Skin epidermis (tissue), 12 donors: Measurements from ENCODE around the gene DCDC1.
A peak's percentile ranks its signal among the peaks of the same experiment; 100 is the strongest.

Experiments used
- H3K27ac ChIP-seq, 21 experiments: fragments of 200-600 bp; sonication (generic) in 11 of 21; one replicate each; pipeline ENCODE4 v1.5.0; 2020; ENCODE audit warnings: mild to moderate bottlenecking in 3 of 21, inconsistent platforms in 2 of 21, moderate library complexity in 2 of 21
- H3K4me3 ChIP-seq, 7 experiments: fragments of 200-600 bp; sonication (generic) in 2 of 7; one replicate each; pipeline ENCODE4 v1.5.0; 2020; ENCODE audit warnings: inconsistent platforms in 2 of 7, mild to moderate bottlenecking in 2 of 7, moderate library complexity in 1 of 7

Gene DCDC1

DNA sequence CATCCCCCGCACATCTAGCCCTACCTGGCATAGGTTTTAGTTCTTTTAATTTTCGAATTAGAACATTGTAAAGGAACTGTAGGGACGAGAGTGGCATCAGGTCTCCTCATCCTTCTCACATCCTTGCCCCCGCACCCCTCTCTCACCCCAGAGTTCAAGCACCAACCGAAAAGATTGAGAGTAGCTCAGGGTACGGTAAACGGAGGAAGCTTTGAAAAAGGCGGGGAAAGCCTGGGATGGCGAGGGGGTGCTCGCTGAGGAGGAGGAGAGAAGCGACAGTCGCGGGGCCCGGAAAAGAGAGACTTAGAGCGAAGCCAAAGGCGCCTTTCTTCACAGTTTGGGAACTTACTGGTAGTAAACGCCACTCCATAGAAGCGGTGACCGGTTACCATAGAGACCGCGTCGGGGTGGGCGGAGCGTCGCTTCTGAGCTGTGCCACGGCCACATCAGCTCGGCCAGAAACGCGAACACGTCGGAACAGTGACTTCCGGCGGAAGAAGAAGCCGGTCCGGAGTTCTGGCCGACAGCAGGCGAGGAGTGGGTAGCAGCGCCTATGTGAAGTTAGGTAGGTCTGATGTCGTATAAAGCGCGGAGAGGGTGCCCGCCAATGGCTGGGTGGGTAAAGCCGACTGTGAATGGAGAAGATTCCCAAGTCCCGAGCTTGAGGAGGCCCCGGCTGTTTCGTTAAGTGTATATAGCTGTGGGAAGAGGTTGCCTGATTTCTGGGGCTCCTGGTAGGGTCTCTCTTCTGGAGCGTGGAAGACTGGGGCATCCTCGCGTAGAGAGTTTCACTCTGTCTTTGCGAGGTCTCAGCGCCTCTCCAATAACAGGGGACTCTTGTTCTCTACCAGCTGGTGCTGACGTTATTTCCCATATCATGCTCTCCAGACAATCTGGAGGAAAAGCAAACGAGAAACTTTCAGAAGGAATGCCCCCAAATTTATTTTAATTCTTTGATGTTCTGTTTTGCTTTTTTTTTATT lies at the start of gene DCDC1, which contains the start of gene DNAJC24:
DCDC1 (minus strand) TSS at position 392 of the 982 bp plus-strand sequence. CDS start 41,459 bp downstream, outside the sequence.
DNAJC24 (plus strand) TSS at position 513 of the 982 bp plus-strand sequence. CDS start 889 bp downstream, outside the sequence.
- Histone ChIP-seq H3K27ac (peak within 1 kb of the TSS; percentile 24 to 91 (median 83)), H3K4me3 (peak within 1 kb of the TSS; percentile 53 to 88 (median 66))

GRCh38 chr11:31419138-31419537 lies 49.6 kb upstream of the DCDC1 start:
- Histone ChIP-seq H3K4me3 (no peak overlapping the region), H3K27ac (no peak overlapping the region)

DNA sequence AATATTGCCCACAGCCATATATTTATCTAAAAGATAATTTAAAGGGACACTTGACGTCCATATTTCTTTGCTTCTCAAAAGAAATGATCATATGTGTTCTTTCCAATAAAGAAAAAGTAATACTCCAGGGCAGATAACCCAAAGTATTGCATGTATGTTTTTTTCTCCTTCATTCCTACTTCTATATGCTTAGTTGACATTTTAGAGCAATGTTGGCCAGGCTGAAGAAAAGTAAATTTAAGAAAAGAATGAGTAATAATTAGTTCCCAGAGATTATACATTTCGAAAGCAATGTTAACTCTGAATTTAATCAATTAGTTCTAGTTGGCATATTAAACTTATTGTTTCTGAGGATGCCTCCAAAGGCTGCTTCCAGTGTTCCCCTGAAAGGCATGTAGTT lies 48.3 kb upstream of the DCDC1 start:
- Histone ChIP-seq H3K4me3 (no peak overlapping the region), H3K27ac (no peak overlapping the region)

DNA sequence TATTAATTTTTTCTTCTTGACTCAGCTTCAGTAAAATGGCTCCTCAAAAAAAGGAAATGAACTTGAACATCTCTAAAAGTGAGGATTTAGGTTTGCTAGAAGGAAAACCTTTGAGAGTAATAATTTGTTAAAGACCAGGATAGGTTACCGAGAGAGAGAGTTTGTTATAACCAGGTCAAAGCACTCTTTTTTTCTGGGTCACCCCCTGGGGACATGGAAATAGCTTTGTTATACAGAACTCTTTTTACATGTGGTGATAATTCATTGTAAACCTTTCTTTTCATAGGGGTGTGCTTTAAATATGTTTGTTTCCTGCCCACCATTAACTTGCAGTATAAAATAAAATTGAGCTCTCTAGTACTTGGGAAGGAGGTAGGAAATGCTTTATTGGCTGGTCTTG lies 47.8 kb upstream of the DCDC1 start:
- Histone ChIP-seq H3K4me3 (no peak overlapping the region), H3K27ac (no peak overlapping the region)

GRCh38 chr11:31415435-31415834 lies 45.9 kb upstream of the DCDC1 start:
- Histone ChIP-seq H3K27ac (no peak overlapping the region), H3K4me3 (no peak overlapping the region)

- no peak overlapping the region for H3K4me3 ChIP-seq
- H3K27ac ChIP-seq: no peak overlapping the region
Observed at GRCh38 chr11:31414338-31414737, 44.8 kb upstream of the DCDC1 start.

- no peak overlapping the region for H3K4me3 ChIP-seq
- H3K27ac ChIP-seq: no peak overlapping the region
Observed at GRCh38 chr11:31412946-31413345, 43.4 kb upstream of the DCDC1 start.

DNA sequence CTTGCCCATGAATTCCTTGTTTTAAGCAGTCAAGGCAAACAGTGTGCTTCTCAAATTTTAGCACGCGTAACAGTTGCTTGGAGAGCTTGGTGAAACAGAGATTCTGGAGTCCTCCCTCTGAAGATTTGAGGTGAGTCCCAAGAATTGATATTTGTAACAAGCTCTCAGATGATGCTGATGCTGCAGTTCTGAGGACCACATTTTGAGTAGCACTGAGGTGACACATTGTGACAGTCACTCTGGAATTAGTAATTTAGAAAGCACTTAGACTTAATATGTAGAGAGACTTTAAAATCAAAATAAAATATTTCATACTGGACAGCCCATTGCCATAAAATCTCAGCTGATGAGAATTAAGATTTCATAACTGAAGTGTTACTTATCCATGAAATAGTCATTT lies 38.7 kb upstream of the DCDC1 start:
- no peak overlapping the region for H3K4me3 ChIP-seq
- H3K27ac ChIP-seq: no peak overlapping the region

DNA sequence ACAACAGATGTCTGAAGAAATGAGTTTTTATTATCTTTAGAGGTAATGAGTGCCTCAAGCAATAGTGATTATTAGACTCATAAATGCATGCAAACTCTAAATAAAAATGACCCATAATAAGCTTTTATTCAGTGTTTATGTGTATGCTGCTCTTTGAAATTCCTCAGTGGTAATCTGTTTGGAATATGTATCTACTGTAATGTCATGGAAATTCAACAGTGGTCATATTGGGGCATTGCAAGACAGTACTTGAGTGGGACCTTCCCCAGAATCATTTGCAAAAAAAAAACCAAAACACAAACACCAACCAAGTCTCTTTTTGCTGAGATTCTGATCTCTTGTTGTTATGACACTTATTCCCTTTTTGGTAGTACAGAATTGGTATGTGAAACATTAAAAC lies 35.1 kb upstream of the DCDC1 start:
- no peak overlapping the region for H3K27ac ChIP-seq
- no peak overlapping the region for H3K4me3 ChIP-seq

DNA sequence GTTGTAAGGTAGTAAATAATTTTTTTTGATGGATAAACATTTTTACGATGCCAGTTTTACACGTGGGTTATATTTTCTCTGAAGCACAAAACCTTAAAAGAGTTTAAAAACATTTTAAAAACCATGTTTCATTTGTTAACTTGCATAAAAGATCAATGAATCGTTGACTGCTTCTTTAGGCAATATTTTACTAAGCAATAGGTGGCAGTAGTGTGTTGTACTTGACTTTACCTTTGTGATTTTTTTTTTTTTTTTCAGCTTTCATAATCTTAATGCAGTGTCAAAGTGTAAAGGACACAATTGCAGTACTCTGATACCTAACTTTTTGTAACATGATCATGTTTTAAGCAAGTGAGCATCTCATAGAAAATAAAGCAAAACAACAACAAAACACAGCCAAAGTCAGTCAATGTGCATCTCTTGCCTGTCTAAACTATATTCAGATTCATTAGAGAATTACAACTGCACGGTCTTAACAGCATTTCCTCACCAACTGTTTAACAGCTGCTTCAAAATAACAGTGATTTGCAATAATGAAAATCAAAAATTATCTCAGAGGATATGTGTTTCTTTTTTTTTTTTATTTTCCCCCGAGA lies 27.8 kb upstream of the DCDC1 start:
- H3K4me3 ChIP-seq: no peak overlapping the region
- H3K27ac ChIP-seq: no peak overlapping the region

GRCh38 chr11:31387379-31387778 lies 17.8 kb upstream of the DCDC1 start:
- Histone ChIP-seq H3K4me3 (no peak overlapping the region), H3K27ac (no peak overlapping the region)

DNA sequence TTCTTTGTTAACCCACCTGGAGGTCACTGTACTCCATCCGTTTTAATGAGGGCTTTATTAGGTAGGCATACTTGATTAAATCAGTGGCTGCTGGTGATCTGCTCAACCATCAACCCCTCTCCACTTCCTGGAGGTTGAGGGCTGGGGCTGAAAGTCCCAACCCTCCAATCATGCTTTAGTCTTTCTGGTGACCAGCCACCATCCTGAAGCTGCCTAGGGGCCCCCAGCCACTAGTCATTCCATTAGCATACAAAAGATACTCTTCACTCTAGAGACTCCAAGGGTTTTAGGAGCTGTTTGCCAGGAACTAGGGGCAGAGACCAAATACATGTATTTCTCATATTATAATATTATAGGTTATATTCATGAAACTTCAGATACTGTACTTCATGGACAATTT lies 13.6 kb upstream of the DCDC1 start:
- Histone ChIP-seq H3K27ac (no peak overlapping the region), H3K4me3 (no peak overlapping the region)

- Histone ChIP-seq H3K4me3 (no peak overlapping the region), H3K27ac (no peak overlapping the region)
Observed at GRCh38 chr11:31375879-31376278, 6.3 kb upstream of the DCDC1 start.

DNA sequence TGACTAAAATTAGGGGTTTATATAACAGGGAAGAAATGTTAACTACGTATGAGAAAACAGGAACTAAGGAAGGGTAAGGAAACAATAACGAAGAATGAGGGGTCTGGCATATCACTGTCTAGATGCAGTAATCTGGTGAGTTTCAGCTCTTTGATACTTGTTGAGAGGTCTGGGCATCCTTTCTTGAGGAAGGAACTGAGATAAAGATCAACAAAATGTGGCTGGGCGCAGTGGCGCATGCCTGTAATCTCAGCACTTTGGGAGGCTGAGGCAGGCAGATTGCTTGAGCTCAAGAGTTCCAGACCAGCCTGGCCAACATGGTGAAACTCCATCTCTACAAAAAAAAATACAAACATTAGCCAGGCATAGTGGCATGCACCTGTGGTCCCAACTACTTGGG lies 2.7 kb downstream of the DCDC1 start:
- H3K27ac ChIP-seq: no peak overlapping the region
- no peak overlapping the region for H3K4me3 ChIP-seq

GRCh38 chr11:31361743-31362142 lies 7.8 kb downstream of the DCDC1 start:
- no peak overlapping the region for H3K4me3 ChIP-seq
- H3K27ac ChIP-seq: no peak overlapping the region

GRCh38 chr11:31355817-31356216 lies 13.7 kb downstream of the DCDC1 start:
- Histone ChIP-seq H3K4me3 (no peak overlapping the region), H3K27ac (no peak overlapping the region)

DNA sequence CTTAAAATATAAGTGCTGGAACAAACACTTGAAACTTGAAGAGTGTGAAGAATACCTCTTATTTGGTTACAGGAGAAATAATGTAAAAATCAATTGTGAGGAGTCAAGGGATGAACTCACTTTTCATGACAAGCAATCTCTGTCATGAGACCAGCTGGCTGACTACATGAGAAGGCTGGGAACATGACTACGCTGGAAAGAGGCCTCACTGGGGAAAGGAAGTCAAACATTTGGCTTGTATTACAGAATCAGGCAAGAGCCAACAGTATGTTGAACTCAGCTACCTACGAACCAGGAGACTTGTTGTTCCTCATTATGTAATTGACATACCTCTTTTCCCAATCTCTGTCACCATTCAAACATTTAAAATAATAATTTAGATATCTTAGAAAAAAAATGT lies 14.4 kb downstream of the DCDC1 start:
- no peak overlapping the region for H3K27ac ChIP-seq
- no peak overlapping the region for H3K4me3 ChIP-seq

DNA sequence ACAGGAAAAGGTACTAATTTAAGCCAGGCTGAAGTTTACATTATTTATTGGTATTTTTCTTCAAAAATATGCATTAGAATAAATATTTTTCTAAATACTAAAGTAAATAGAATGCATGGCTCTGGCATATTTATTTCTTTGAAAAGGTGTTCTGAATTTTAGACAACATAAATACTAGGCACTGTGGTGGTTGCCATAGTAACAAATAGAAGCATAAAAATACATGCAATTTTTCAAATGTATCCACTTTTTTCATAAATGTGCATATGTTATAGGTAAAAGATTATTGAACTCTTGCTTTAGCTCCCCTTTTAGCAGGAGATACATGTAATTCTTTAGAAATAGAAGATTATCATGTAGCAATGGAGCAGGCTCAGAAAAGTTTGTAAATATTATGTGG lies 18.4 kb downstream of the DCDC1 start:
- Histone ChIP-seq H3K4me3 (no peak overlapping the region), H3K27ac (no peak overlapping the region)

- Histone ChIP-seq H3K4me3 (no peak overlapping the region), H3K27ac (no peak overlapping the region)
Observed at GRCh38 chr11:31340903-31341572, 28.5 kb downstream of the DCDC1 start.

DNA sequence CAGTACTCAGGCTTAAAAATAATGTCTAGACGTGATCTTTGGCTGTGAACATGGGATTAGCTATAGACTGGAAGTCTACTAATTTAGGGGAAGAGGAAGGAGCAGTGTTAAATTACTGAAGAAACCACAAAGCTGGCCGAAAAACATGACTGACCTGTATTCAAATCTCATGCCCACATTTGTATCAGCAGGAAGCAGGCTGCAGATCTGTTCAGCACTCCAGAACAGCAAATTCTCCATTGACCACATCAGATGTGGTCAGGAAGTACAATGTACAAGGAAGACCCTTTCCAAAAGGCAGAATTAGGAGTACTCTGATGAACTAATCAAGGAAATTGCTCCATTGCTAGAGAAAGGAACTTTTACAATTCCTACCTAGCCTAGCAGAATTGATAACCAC lies 31.7 kb downstream of the DCDC1 start:
- no peak overlapping the region for H3K4me3 ChIP-seq
- H3K27ac ChIP-seq: no peak overlapping the region

DNA sequence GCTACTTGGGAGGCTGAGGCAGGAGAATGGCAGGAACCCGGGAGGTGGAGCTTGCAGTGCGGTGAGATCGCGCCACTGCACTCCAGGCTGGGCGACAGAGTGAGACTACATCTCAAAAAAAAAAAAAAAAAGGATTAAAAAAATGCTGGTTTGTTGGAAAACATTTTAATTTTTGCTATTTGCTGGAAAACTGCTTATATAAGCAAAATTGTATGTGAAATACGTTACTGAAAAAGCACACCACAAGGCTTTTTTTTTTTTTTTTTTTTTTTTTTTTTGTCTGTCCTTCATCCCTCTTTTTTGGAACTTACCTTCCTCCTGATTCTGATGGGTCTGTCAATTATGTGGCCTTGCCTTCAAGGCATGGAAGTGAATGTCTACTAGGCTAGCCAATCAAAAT lies 40.8 kb downstream of the DCDC1 start:
- H3K27ac ChIP-seq: no peak overlapping the region
- H3K4me3 ChIP-seq: no peak overlapping the region
